H1 (cell line): ENCODE measurements around the gene ARPC4. TPM values are rescaled to one million over a fixed set of nuclear protein-coding genes. Genes with fewer than 3 reads are reported as not detected.
A peak's percentile ranks its signal among the peaks of the same experiment; 100 is the strongest.

Experiments used
- CTCF ChIA-PET: fragments of 300-600 bp; sonication (Branson Sonifier 250); formaldehyde crosslinking; loops from one replicate; lab custom pipeline; 2021; ENCODE audit not compliant: partially characterized antibody; lab: Charles Lee
- POLR2A ChIA-PET: fragments of 300-600 bp; sonication (Branson Sonifier 250); formaldehyde crosslinking; loops from one replicate; lab custom pipeline; 2021; ENCODE audit warnings: inconsistent platforms; ENCODE audit not compliant: partially characterized antibody; lab: Charles Lee
- DNase-seq, 2 experiments: peaks; one replicate each; pipeline versions ENCODE4 v3.0.0 to v3.0.0-alpha.2; 2010 to 2022; ENCODE audit warnings: low spot score in 2 of 2, low read depth in 1 of 2, mixed read lengths in 1 of 2
- FAIRE-seq: peaks from 2 replicates; lab custom pipeline; 2011; peaks lifted over from hg19 to GRCh38; lab: Jason Lieb, UNC
- H2AFZ ChIP-seq: 2 replicates; pipeline ENCODE4 v1.8.1; 2012; ENCODE audit warnings: low read length, inconsistent platforms
- H2AK5ac ChIP-seq: 2 replicates; pipeline ENCODE4 v1.6.1; 2013; ENCODE audit warnings: low read depth, low read length
- H2BK120ac ChIP-seq: replicated peaks from 2 replicates; pipeline ENCODE3; 2013; ENCODE audit warnings: low read depth, low read length, inconsistent platforms
- H2BK12ac ChIP-seq: 2 replicates; pipeline ENCODE4 v1.6.1; 2013; ENCODE audit warnings: low read depth, low read length
- H2BK15ac ChIP-seq: 2 replicates; pipeline ENCODE4 v1.6.1; 2013; ENCODE audit warnings: low read length
- H2BK20ac ChIP-seq: 2 replicates; pipeline ENCODE4 v1.6.1; 2013; ENCODE audit warnings: low read length
- H2BK5ac ChIP-seq: 2 replicates; pipeline ENCODE4 v1.6.1; 2013; ENCODE audit warnings: low read depth, low read length
- H3K14ac ChIP-seq: 2 replicates; pipeline ENCODE4 v1.6.1; 2013; ENCODE audit warnings: inconsistent platforms; ENCODE audit not compliant: insufficient read length
- H3K18ac ChIP-seq: 2 replicates; pipeline ENCODE4 v1.6.1; 2013; ENCODE audit warnings: low read length; ENCODE audit errors: extremely low read depth
- H3K23ac ChIP-seq: 2 replicates; pipeline ENCODE4 v1.6.1; 2013; ENCODE audit warnings: inconsistent platforms; ENCODE audit not compliant: insufficient read length
- H3K23me2 ChIP-seq: 2 replicates; pipeline ENCODE4 v1.6.1; 2013; ENCODE audit warnings: low read depth, low read length
- H3K27ac ChIP-seq: 2 replicates; pipeline ENCODE4 v1.6.1; 2011; ENCODE audit warnings: low read depth, low read length, inconsistent platforms
- H3K27me3 ChIP-seq, 4 experiments: replicated peaks in 1 of 4; 1 replicate in 1 of 4; 2 replicates in 3 of 4; pipeline versions ENCODE4 v1.6.1 to v1.8.1; 2011 to 2013; ENCODE audit warnings: low read length in 3 of 4, mild to moderate bottlenecking in 3 of 4, inconsistent platforms in 2 of 4, mixed read lengths in 2 of 4, moderate library complexity in 1 of 4; ENCODE audit not compliant: control insufficient read depth in 3 of 4, insufficient read depth in 3 of 4; ENCODE audit errors: extremely low read depth in 1 of 4
- H3K36me3 ChIP-seq, 4 experiments: 2 replicates each; pipeline versions ENCODE4 v1.6.1 to v1.8.1; 2011 to 2013; ENCODE audit warnings: mild to moderate bottlenecking in 4 of 4, low read length in 3 of 4, moderate library complexity in 2 of 4, control low read depth in 1 of 4, inconsistent platforms in 1 of 4; ENCODE audit not compliant: insufficient read depth in 4 of 4, control insufficient read depth in 2 of 4
- H3K4ac ChIP-seq: replicated peaks from 2 replicates; pipeline ENCODE3; 2013; ENCODE audit warnings: low read length, low read depth, mixed read lengths, inconsistent platforms; ENCODE audit not compliant: insufficient read length
- H3K4me1 ChIP-seq, 4 experiments: replicated peaks in 1 of 4; 1 replicate in 1 of 4; 2 replicates in 3 of 4; pipeline versions ENCODE4 v1.6.1 to v1.8.1; 2011 to 2013; ENCODE audit warnings: low read length in 3 of 4, inconsistent platforms in 2 of 4, mixed read lengths in 1 of 4; ENCODE audit not compliant: insufficient read depth in 4 of 4, control insufficient read depth in 3 of 4
- H3K4me2 ChIP-seq, 2 experiments: 2 replicates each; pipeline versions ENCODE4 v1.6.1 to v1.8.1; 2011 to 2013; ENCODE audit warnings: low read depth in 2 of 2, low read length in 2 of 2, control low read depth in 1 of 2, inconsistent platforms in 1 of 2, mild to moderate bottlenecking in 1 of 2; ENCODE audit not compliant: insufficient read depth in 1 of 2
- H3K4me3 ChIP-seq, 4 experiments: fragments of 200-600, 300-600 bp in 1 of 4; sonication (generic), shearing (Covaris generic), sonication (Bioruptor Twin) in 1 of 4; 2 replicates each; pipeline versions ENCODE4 v1.5.1 to v1.8.1; 2011 to 2016; ENCODE audit warnings: low read length in 4 of 4, low read depth in 3 of 4, control low read depth in 2 of 4, inconsistent platforms in 2 of 4, mild to moderate bottlenecking in 2 of 4, mixed read lengths in 1 of 4, moderate library complexity in 1 of 4; ENCODE audit not compliant: insufficient read depth in 2 of 4; ENCODE audit errors: extremely low read depth in 1 of 4
- H3K56ac ChIP-seq: replicated peaks from 2 replicates; pipeline ENCODE3; 2013; ENCODE audit warnings: low read depth, mild to moderate bottlenecking, mixed read lengths, low read length, inconsistent platforms; ENCODE audit not compliant: insufficient read length
- H3K79me1 ChIP-seq: 2 replicates; pipeline ENCODE4 v1.6.1; 2013; ENCODE audit warnings: low read depth, low read length, control low read depth
- H3K79me2 ChIP-seq, 2 experiments: 2 replicates each; pipeline versions ENCODE4 v1.6.1 to v1.8.1; 2012 to 2013; ENCODE audit warnings: low read length in 2 of 2, mild to moderate bottlenecking in 2 of 2, inconsistent platforms in 1 of 2; ENCODE audit not compliant: insufficient read depth in 2 of 2, control insufficient read depth in 1 of 2
- H3K9ac ChIP-seq, 4 experiments: replicated peaks in 1 of 4; 1 replicate in 1 of 4; 2 replicates in 3 of 4; pipeline versions ENCODE4 v1.6.1 to v1.8.1; 2011 to 2013; ENCODE audit warnings: low read depth in 3 of 4, low read length in 3 of 4, control low read depth in 2 of 4, mild to moderate bottlenecking in 2 of 4, moderate library complexity in 2 of 4, inconsistent platforms in 1 of 4; ENCODE audit errors: extremely low read depth in 1 of 4
- H3K9me3 ChIP-seq, 2 experiments: 2 replicates each; pipeline versions ENCODE4 v1.6.1 to v1.8.1; 2012 to 2013; ENCODE audit warnings: mild to moderate bottlenecking in 2 of 2, moderate library complexity in 2 of 2, control low read depth in 1 of 2, inconsistent platforms in 1 of 2, low read depth in 1 of 2, low read length in 1 of 2, mixed read lengths in 1 of 2; ENCODE audit not compliant: insufficient read depth in 2 of 2
- H4K20me1 ChIP-seq, 2 experiments: replicated peaks in 1 of 2; 2 replicates each; pipeline versions ENCODE3 to v1.8.1; 2011 to 2013; ENCODE audit warnings: inconsistent platforms in 2 of 2, low read length in 2 of 2, mild to moderate bottlenecking in 1 of 2; ENCODE audit not compliant: insufficient read depth in 2 of 2, control insufficient read depth in 1 of 2
- H4K5ac ChIP-seq: 2 replicates; pipeline ENCODE4 v1.6.1; 2013; ENCODE audit warnings: low read length, low read depth, mixed read lengths, inconsistent platforms; ENCODE audit not compliant: insufficient read length
- H4K8ac ChIP-seq: 2 replicates; pipeline ENCODE4 v1.8.0; 2013; ENCODE audit warnings: mild to moderate bottlenecking, moderate library complexity, low read length, inconsistent platforms; ENCODE audit not compliant: insufficient read depth; ENCODE audit errors: extremely low read depth
- H4K91ac ChIP-seq: replicated peaks from 2 replicates; pipeline ENCODE3; 2013; ENCODE audit warnings: low read length, mixed read lengths, inconsistent platforms; ENCODE audit not compliant: insufficient read length
- ATF2 ChIP-seq: IDR thresholded peaks from 2 replicates; pipeline ENCODE4 v1.6.1; 2012; ENCODE audit warnings: low read length, inconsistent platforms
- MAX ChIP-seq: IDR thresholded peaks from 2 replicates; pipeline ENCODE4 v1.6.1; 2012; ENCODE audit warnings: inconsistent platforms
- POU5F1 ChIP-seq: IDR thresholded peaks from 2 replicates; pipeline ENCODE4 v1.6.1; 2011; ENCODE audit warnings: low read depth, mild to moderate bottlenecking, low read length, moderate library complexity
- SP4 ChIP-seq: IDR thresholded peaks from 2 replicates; pipeline ENCODE4 v1.6.1; 2012; ENCODE audit warnings: low read length, inconsistent platforms
- ZNF274 ChIP-seq: IDR thresholded peaks from 2 replicates; pipeline ENCODE4 v1.7.0; 2012; ENCODE audit warnings: low read length, borderline replicate concordance; ENCODE audit errors: extremely low read depth
- WGBS, 2 experiments: shearing (Covaris generic) in 1 of 2; methylation state at CpG; one replicate each; pipeline versions ENCODE4 v1.1.6 to v1.1.7; 2013 to 2015; ENCODE audit warnings: low lambda C conversion rate in 2 of 2, mixed read lengths in 2 of 2, inconsistent platforms in 1 of 2, low coverage in 1 of 2, missing lambda C conversion rate in 1 of 2; ENCODE audit not compliant: insufficient replicate concordance in 2 of 2, insufficient coverage in 1 of 2, insufficient read length in 1 of 2; ENCODE audit errors: extremely low coverage in 1 of 2, missing lambda C conversion rate in 1 of 2; 5-methylcytosine and 5-hydroxymethylcytosine counted together
- long read RNA-seq, 2 experiments: library from RNA in 1 of 2; library from capped mRNA in 1 of 2; stranded (forward); transcript quantifications; one replicate each; pipeline ENCODE4 v2.0.0, GENCODE V29; 2021; ENCODE audit warnings: inconsistent platforms in 1 of 2
- polyA minus RNA-seq, 3 experiments: library from RNA; depleted of rRNA, polyadenylated mRNA; stranded (reverse); fragments of >200 nt; gene quantifications; 1 replicate in 2 of 3; 2 replicates in 1 of 3; pipeline ENCODE4 v1.2.3, GENCODE V29; 2011
- polyA plus RNA-seq, 7 experiments: library from polyadenylated mRNA; depleted of rRNA in 3 of 7; stranded (reverse) in 5 of 7; unstranded in 2 of 7; fragments of >200 nt in 5 of 7; fragments of 200-250 nt in 2 of 7; gene quantifications; 1 replicate in 5 of 7; 2 replicates in 1 of 7; 4 replicates in 1 of 7; pipeline versions ENCODE4 v1.2.1 to v1.2.3, GENCODE V29; 2011 to 2013; ENCODE audit warnings: missing spikeins in 2 of 7, mixed read lengths in 2 of 7
- total RNA-seq: library from RNA; stranded (reverse); fragmentation: NEBNext Ultra II Directional; extraction: Animal tissue kit (Norgen Biotek cat#: 25700); gene quantifications from 2 replicates; pipeline ENCODE4 v1.2.1, GENCODE V29; 2021

ARPC4 gene
- total RNA-seq (153 and 154 TPM in 2 replicates), polyA plus RNA-seq (2011; rRNA removed) (108 and 138 TPM in 2 replicates), polyA minus RNA-seq (2011; rRNA and poly(A)+ RNA removed) (107 and 117 TPM in 2 replicates)
- 123 TPM for polyA plus RNA-seq (2011; cell fraction: cytosol; rRNA removed)
- 57.4 TPM for polyA plus RNA-seq (2011; cell fraction: nucleus; rRNA removed)
- polyA plus RNA-seq (2012, experiment 1 of 2) = 147 to 182 TPM (median 160 TPM) in 4 replicates
- 285 TPM for polyA plus RNA-seq (2012, experiment 2 of 2)
- polyA plus RNA-seq (2013, experiment 1 of 2) = 80.2 TPM
- polyA plus RNA-seq (2013, experiment 2 of 2) = 79.8 TPM
- 126 TPM for polyA minus RNA-seq (2011; cell fraction: cytosol; rRNA and poly(A)+ RNA removed)
- polyA minus RNA-seq (2011; cell fraction: nucleus; rRNA and poly(A)+ RNA removed) = 71.0 TPM
- long read RNA-seq, experiment 1, transcript ARPC4-201 (6 exons, 2,582 nt) = major isoform, 34 of 116 reads
- long read RNA-seq, experiment 1, partial matches to known transcripts = 75 of 116 reads
- long read RNA-seq, experiment 1, other reads (novel, unspliced or antisense) = 3 of 116 reads
- long read RNA-seq, experiment 2, transcript ARPC4-201 (6 exons, 2,582 nt) = major isoform, 29 of 36 reads
- long read RNA-seq, experiment 2, partial matches to known transcripts = 4 of 36 reads
- long read RNA-seq, experiment 2, other reads (novel, unspliced or antisense) = 3 of 36 reads

- no peak for FAIRE-seq
- peak within 1 kb of the TSS; percentile 97 for H4K8ac ChIP-seq
- H3K27ac ChIP-seq = peak within 1 kb of the TSS; percentile 98
- H2BK120ac ChIP-seq = peak within 1 kb of the TSS; percentile 93
- peaks cover 0 to 40% of the 10 kb centered on the region in 2 experiments; a peak in 2 of 4 replicates for H3K79me2 ChIP-seq
- H2BK5ac ChIP-seq = peak within 1 kb of the TSS; percentile 99
- peak; percentile 80 to 89 for DNase-seq
- peak within 1 kb of the TSS; percentile 89 to 98 (median 95) for H3K4me3 ChIP-seq
- H3K79me1 ChIP-seq = peaks cover 9% of the 10 kb centered on the region
- H2BK15ac ChIP-seq = peak within 1 kb of the TSS; percentile 34; the same call in 1 of the 2 replicates
- H3K4me2 ChIP-seq = peak within 1 kb of the TSS; percentile 83 to 96
- peak within 1 kb of the TSS; percentile 97 for H3K56ac ChIP-seq
- peaks cover 0 to 8% (median 0%) of the 10 kb centered on the region in 4 experiments; a peak in 2 of 7 replicates for H3K4me1 ChIP-seq
- peak within 1 kb of the TSS; percentile 95 for H3K4ac ChIP-seq
- H3K23ac ChIP-seq = peak within 1 kb of the TSS; percentile 57
- H3K23me2 ChIP-seq = peaks cover 8% of the 10 kb centered on the region
- peak within 1 kb of the TSS; percentile 94; the same call in 1 of the 2 replicates for H2AK5ac ChIP-seq
- no peaks in the 10 kb centered on the region for H4K20me1 ChIP-seq
- H3K36me3 ChIP-seq = peaks cover 2 to 29% (median 17%) of the 10 kb centered on the region in 4 experiments; a peak in 7 of 8 replicates
- H2BK12ac ChIP-seq = peak within 1 kb of the TSS; percentile 92
- peak within 1 kb of the TSS; percentile 98 for H4K5ac ChIP-seq
- peak within 1 kb of the TSS; percentile 95 for H4K91ac ChIP-seq
- no peak within 1 kb of the TSS for H3K14ac ChIP-seq
- H3K18ac ChIP-seq = peak within 1 kb of the TSS; percentile 99
- no peaks in the 10 kb centered on the region for H3K27me3 ChIP-seq
- 0 out of 2 replicates have a peak within 1 kb of the TSS, but pooled peaks have one; percentile 97 for H2BK20ac ChIP-seq
- ChIA-PET POLR2A (interaction anchor here (0.6 to 5.5 kb wide), 23 partner anchors 9 to 430 kb away, joined by 3 to 71 read pairs (median 4); partner anchors contain the start of genes BRPF1, CAMK1, CRELD1 and EMC3), CTCF (interaction anchor here (0.6 to 1.2 kb wide), 6 partner anchors 9 to 282 kb away, joined by 3 to 6 read pairs (median 4); partner anchors contain the start of gene OGG1)
- H3K9ac ChIP-seq = peak within 1 kb of the TSS; percentile 94 to 99 (median 96)
- no peaks in the 10 kb centered on the region for H3K9me3 ChIP-seq
- 0% methylated on average over 56 of the region's 65 CpGs; no CpG with 5 or more reads in 1 of the 2 experiments for WGBS, 2 experiments
- 0 out of 2 replicates have a peak within 1 kb of the TSS, but pooled peaks have one; percentile 18 for H2AFZ ChIP-seq
- TF ChIP-seq SP4 (peak; percentile 33; the same call in 1 of the 2 replicates), POU5F1 (no peak), ZNF274 (no peak), ATF2 (no peak), MAX (peak; percentile 7; the same call in 1 of the 2 replicates)
Observed at GRCh38 chr3:9792405-9793160, at the start of gene ARPC4, which contains the start of gene TADA3. Gene ARPC4, plus strand, starts transcription at chr3:9793082. Its CDS starts 40 bp downstream, at chr3:9793122. Gene TADA3, minus strand, starts transcription at chr3:9792473. Its CDS starts 1,007 bp downstream, at chr3:9791466.
